K562 (cell line): ENCODE measurements around the gene RWDD1. TPM values are rescaled to one million over a fixed set of nuclear protein-coding genes. Genes with fewer than 3 reads are reported as not detected.

Experiments
- ATF3 ChIP-seq, 2 experiments: fragments of 450-650 bp in 1 of 2; sonication (generic) in 1 of 2; formaldehyde crosslinking in 1 of 2; IDR thresholded peaks in 1 of 2; conservative IDR thresholded peaks in 1 of 2; 2 replicates each; pipeline versions ENCODE4 v1.6.1 to v1.8.1; 2016 to 2023; ENCODE audit warnings: mild to moderate bottlenecking in 2 of 2, moderate library complexity in 2 of 2, inconsistent platforms in 1 of 2, missing genetic modification reagents in 1 of 2
- CBX2 ChIP-seq: fragments of 200-600 bp; sonication (generic); IDR thresholded peaks from one replicate; pipeline ENCODE4 v1.6.1; 2012; ENCODE audit warnings: mild to moderate bottlenecking, low read length, inconsistent platforms; ENCODE audit not compliant: insufficient read depth, poor library complexity, severe bottlenecking
- DACH1 ChIP-seq: fragments of 450-650 bp; IDR thresholded peaks from 2 replicates; pipeline ENCODE4 v1.6.1; 2018; ENCODE audit not compliant: partially characterized antibody
- ID3 ChIP-seq, 2 experiments: fragments of 250-450 bp in 1 of 2; fragments of 450-650 bp in 1 of 2; sonication (Bioruptor Pico) in 1 of 2; IDR thresholded peaks; 2 replicates each; pipeline versions ENCODE4 v1.6.1 to v1.8.0; 2016 to 2021; ENCODE audit warnings: mild to moderate bottlenecking in 2 of 2, moderate library complexity in 2 of 2, missing compliant biosample characterization in 1 of 2, missing genetic modification characterization in 1 of 2
- KHSRP ChIP-seq: fragments of 450-650 bp; IDR thresholded peaks from 2 replicates; pipeline ENCODE4 v1.6.1; 2017
- KLF1 ChIP-seq: fragments of 450-650 bp; IDR thresholded peaks from 2 replicates; pipeline ENCODE4 v1.6.1; 2016; ENCODE audit warnings: missing genetic modification characterization, missing compliant biosample characterization
- MBD2 ChIP-seq: sonication (generic); IDR thresholded peaks from 2 replicates; pipeline ENCODE4 v1.6.1; 2016; ENCODE audit warnings: low read depth, borderline replicate concordance
- NCOA4 ChIP-seq: fragments of 450-650 bp; IDR thresholded peaks from 2 replicates; pipeline ENCODE4 v1.6.1; 2018; ENCODE audit warnings: mild to moderate bottlenecking; ENCODE audit not compliant: partially characterized antibody
- SAP30 ChIP-seq: fragments of 200-600 bp; sonication (generic); IDR thresholded peaks from 2 replicates; pipeline ENCODE4 v1.6.1; 2012; ENCODE audit warnings: borderline replicate concordance, low read depth, mild to moderate bottlenecking, moderate library complexity, low read length, control low read depth, inconsistent platforms; ENCODE audit not compliant: insufficient read depth, poor library complexity, severe bottlenecking
- SIN3A ChIP-seq, 2 experiments: fragments of 150-350 bp in 1 of 2; IDR thresholded peaks; 2 replicates each; pipeline ENCODE4 v1.6.1; 2011 to 2016; ENCODE audit warnings: borderline replicate concordance in 2 of 2, low read depth in 2 of 2, low read length in 2 of 2, mild to moderate bottlenecking in 2 of 2, moderate library complexity in 2 of 2; ENCODE audit not compliant: control insufficient read depth in 1 of 2
- SIRT6 ChIP-seq: IDR thresholded peaks from one replicate; pipeline ENCODE4 v1.6.1; 2012; ENCODE audit warnings: low read depth, mild to moderate bottlenecking, control low read depth, inconsistent platforms, low read length, moderate library complexity
- SMC3 ChIP-seq: conservative IDR thresholded peaks from 2 replicates; pipeline ENCODE4 v1.6.1; 2011; ENCODE audit warnings: low read depth, low read length, improper control_type of control experiment; ENCODE audit not compliant: insufficient read depth
- TAF1 ChIP-seq: IDR thresholded peaks from 2 replicates; pipeline ENCODE4 v1.6.1; 2011; ENCODE audit warnings: mild to moderate bottlenecking, low read length, moderate library complexity; ENCODE audit not compliant: insufficient read depth, control insufficient read depth, severe bottlenecking; ENCODE audit errors: extremely low read depth
- TAF7 ChIP-seq: fragments of 450-650 bp; IDR thresholded peaks from 2 replicates; pipeline ENCODE4 v1.6.1; 2016; ENCODE audit warnings: missing genetic modification characterization, missing compliant biosample characterization
- TFE3 ChIP-seq: fragments of 450-650 bp; formaldehyde crosslinking; IDR thresholded peaks from 2 replicates; pipeline ENCODE4 v1.4.0; 2020; ENCODE audit warnings: mild to moderate bottlenecking, mixed read lengths
- UBTF ChIP-seq, 2 experiments: IDR thresholded peaks; 2 replicates each; pipeline ENCODE4 v1.6.1; 2012; ENCODE audit warnings: improper control_type of control experiment in 2 of 2, low read depth in 2 of 2, low read length in 2 of 2, borderline replicate concordance in 1 of 2
- ZNF232 ChIP-seq: sonication (generic); formaldehyde crosslinking; IDR thresholded peaks from 2 replicates; pipeline ENCODE4 v1.8.0; 2022; ENCODE audit warnings: mild to moderate bottlenecking, missing genetic modification reagents
- ZNF583 ChIP-seq: fragments of 250-450 bp; sonication (Bioruptor Pico); IDR thresholded peaks from 2 replicates; pipeline ENCODE4 v1.4.0; 2020
- ZNF699 ChIP-seq: fragments of 250-450 bp; sonication (Bioruptor Pico); IDR thresholded peaks from 2 replicates; pipeline ENCODE4 v1.8.0; 2021; ENCODE audit warnings: mild to moderate bottlenecking, moderate library complexity; ENCODE audit not compliant: insufficient replicate concordance
- ZSCAN32 ChIP-seq: fragments of 450-650 bp; formaldehyde crosslinking; IDR thresholded peaks from 2 replicates; pipeline ENCODE4 v1.4.0; 2020; ENCODE audit warnings: mild to moderate bottlenecking, moderate library complexity
- polyA plus RNA-seq, 8 experiments: library from polyadenylated mRNA; depleted of rRNA in 4 of 8; stranded (reverse) in 5 of 8; unstranded in 3 of 8; fragments of >200 nt; fragmentation: Nextera tagmentation in 2 of 8; fragmentation: Illumina TruSeq in 1 of 8; extraction: Ambion mirVana in 2 of 8; extraction: Trizol in 1 of 8; gene quantifications; 2 replicates each; pipeline versions ENCODE4 v1.2.1 to v1.2.3, GENCODE V29; 2011 to 2014; ENCODE audit warnings: inconsistent platforms in 1 of 8, missing spikeins in 1 of 8
- total RNA-seq, 7 experiments: library from RNA; depleted of rRNA in 6 of 7; stranded (reverse); fragments of >200 nt in 6 of 7; fragmentation: Illumina TruSeq in 2 of 7; extraction: Trizol in 2 of 7; gene quantifications; 2 replicates each; pipeline versions ENCODE4 v1.2.1 to v1.2.3, GENCODE V29; 2011 to 2021; ENCODE audit warnings: low replicate concordance in 1 of 7

The RWDD1 gene
- total and polyA plus RNA-seq, 9 of the 15 experiments (the other 6 are each of a cell fraction or from before 2014, with no cell fraction given), result 31.9 to 89.8 (median 48.7) TPM

- TF ChIP-seq KLF1 (tag), result no peak; the same call in 1 of the 2 replicates
- peak; percentile 77 to 94 for TF ChIP-seq SIN3A (IDR thresholded peaks at IDR 0.05; ENCODE audit: borderline replicate concordance in 2 of 2, control insufficient read depth in 1 of 2, low read depth in 2 of 2, low read length in 2 of 2)
- no peak for TF ChIP-seq ID3 (CRISPR knock-in tag; IDR thresholded peaks at IDR 0.05)
- peak; percentile 63; the same call in 1 of the 2 replicates for TF ChIP-seq ID3 (tag; IDR thresholded peaks at IDR 0.05)
- TF ChIP-seq ATF3 (IDR thresholded peaks at IDR 0.05), result peak; percentile 27; the same call in 1 of the 2 replicates
- TF ChIP-seq ATF3 (CRISPR knock-in tag; conservative IDR thresholded peaks at IDR 0.05), result no peak
- TF ChIP-seq UBTF (IDR thresholded peaks at IDR 0.05; ENCODE audit: borderline replicate concordance in 1 of 2, low read depth in 2 of 2, low read length in 2 of 2), result peak; percentile 90 to 97
- TF ChIP-seq NCOA4, result no peak
- TF ChIP-seq ZSCAN32 (CRISPR knock-in tag), result no peak
- TF ChIP-seq CBX2, result no peak
- TF ChIP-seq ZNF583, result no peak
- peak; percentile 96 for TF ChIP-seq MBD2
- TF ChIP-seq TFE3 (CRISPR knock-in tag), result no peak
- TF ChIP-seq ZNF699 (CRISPR knock-in tag), result no peak
- no peak for TF ChIP-seq KHSRP
- TF ChIP-seq TAF1, result peak; percentile 69
- no peak for TF ChIP-seq ZNF232 (CRISPR knock-in tag)
- TF ChIP-seq DACH1, result peak; percentile 98
- no peak for TF ChIP-seq SIRT6
- peak; percentile 53 for TF ChIP-seq SAP30
- 0 out of 2 replicates have a peak, but pooled peaks have one; percentile 7 for TF ChIP-seq SMC3
- peak; percentile 79 for TF ChIP-seq TAF7 (tag)
Observed at GRCh38 chr6:116570856-116571682, at the start of gene RWDD1 (continued).
